ENCODE results near the gene SLC39A2.
"Not testable (repeated sequence)": the region's sequence is repeated elsewhere in the genome, so short reads cannot be mapped to it uniquely, and the experiment has no call there.

SLC39A2 gene

GRCh38 chr14:20998674-20999366 is at the start of gene SLC39A2:
Gene SLC39A2, plus strand, starts transcription at chr14:20999293. Its CDS starts 154 bp downstream, at chr14:20999447.
- ChIA-PET POLR2A (interaction anchor here (2.4 kb wide), 1 partner anchor 28 kb away, joined by 15 read pairs; no protein-coding TSS in a partner anchor), CTCF (interaction anchor here (0.5 to 3.5 kb wide), 6 partner anchors 10 to 111 kb away, joined by 3 to 26 read pairs (median 3); no protein-coding TSS in a partner anchor)
- peak; percentile 22 for DNase-seq (ENCODE audit: extremely low spot score)
- TF ChIP-seq CTBP1 (IDR thresholded peaks at IDR 0.05; ENCODE audit: borderline replicate concordance) (no peak), FOXK2 (IDR thresholded peaks at IDR 0.05) (no peak), ELF4 (IDR thresholded peaks at IDR 0.05) (no peak), L3MBTL2 (conservative IDR thresholded peaks at IDR 0.05) (no peak), LEF1 (IDR thresholded peaks at IDR 0.05; ENCODE audit: borderline replicate concordance) (no peak), SP1 (IDR thresholded peaks at IDR 0.05) (no peak), SUZ12 (IDR thresholded peaks at IDR 0.05) (no peak), TARDBP (IDR thresholded peaks at IDR 0.05) (no peak), FOXM1 (IDR thresholded peaks at IDR 0.05; ENCODE audit: borderline replicate concordance) (no peak), FOXA1 (IDR thresholded peaks at IDR 0.05) (no peak)
- TF ChIP-seq, protein P1, sequence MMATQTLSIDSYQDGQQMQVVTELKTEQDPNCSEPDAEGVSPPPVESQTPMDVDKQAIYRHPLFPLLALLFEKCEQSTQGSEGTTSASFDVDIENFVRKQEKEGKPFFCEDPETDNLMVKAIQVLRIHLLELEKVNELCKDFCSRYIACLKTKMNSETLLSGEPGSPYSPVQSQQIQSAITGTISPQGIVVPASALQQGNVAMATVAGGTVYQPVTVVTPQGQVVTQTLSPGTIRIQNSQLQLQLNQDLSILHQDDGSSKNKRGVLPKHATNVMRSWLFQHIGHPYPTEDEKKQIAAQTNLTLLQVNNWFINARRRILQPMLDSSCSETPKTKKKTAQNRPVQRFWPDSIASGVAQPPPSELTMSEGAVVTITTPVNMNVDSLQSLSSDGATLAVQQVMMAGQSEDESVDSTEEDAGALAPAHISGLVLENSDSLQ (IDR thresholded peaks at IDR 0.05), result no peak

DNA sequence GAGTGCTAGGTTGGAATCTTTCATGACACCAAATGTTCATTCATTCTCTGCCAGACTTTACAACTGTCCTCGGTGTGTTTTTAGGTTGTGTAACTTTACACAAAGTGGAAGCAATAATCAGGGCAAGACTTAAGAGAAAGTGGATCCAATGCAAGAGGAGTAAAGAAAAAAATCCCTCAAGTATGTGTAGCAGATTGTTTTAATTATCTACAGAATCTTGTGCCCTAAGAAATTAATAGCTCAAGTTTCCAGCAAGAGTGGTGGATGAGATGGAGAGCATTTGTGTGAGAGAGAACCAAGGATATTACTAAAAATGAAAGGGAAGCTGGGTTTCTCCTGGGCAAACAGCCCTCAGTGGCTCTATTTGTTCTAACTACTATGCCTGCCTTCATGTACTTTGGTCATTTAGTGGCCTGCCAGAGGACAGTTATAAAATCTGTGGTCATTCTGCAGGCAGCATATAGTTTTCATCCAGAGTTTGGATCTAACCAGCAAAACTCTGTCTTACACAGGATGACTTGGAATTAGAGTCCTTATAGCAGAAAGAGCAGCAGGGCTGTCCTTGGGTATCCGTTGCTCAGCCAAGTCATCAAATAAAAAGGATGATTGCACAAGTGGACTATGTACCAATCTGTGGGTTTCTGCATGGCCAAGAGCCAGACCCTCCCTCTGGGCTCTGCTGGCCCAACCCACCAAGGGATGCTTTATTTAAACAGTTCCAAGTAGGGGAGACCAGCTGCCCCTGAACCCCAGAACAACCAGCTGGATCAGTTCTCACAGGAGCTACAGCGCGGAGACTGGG is 44.2 kb upstream of the SLC39A2 start, which contains the start of gene RNASE2:
RNASE2 (plus strand) TSS at position 752 of the 802 bp plus-strand sequence. CDS start 285 bp downstream, outside the sequence.
- DNase-seq (ENCODE audit: extremely low spot score); CTCF ChIA-PET: not testable (repeated sequence)
- POLR2A ChIA-PET, result interaction anchor here (0.7 kb wide), 1 partner anchor 16 kb away, joined by 4 read pairs; no protein-coding TSS in a partner anchor

DNA sequence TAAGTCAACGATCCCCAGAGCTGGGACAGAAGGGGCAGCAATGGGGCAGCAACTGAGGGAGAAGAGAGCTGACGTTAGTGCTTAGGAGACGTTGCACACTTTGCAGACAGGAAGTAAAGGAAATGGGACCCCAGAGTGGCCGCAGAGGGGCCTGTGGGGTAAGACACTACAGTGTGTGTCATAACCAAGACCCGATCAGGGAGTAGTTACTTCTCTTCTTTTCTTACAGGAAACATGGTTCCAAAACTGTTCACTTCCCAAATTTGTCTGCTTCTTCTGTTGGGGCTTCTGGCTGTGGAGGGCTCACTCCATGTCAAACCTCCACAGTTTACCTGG is 43.6 kb upstream of the SLC39A2 start:
- POLR2A ChIA-PET, result interaction anchor here (0.7 kb wide), 1 partner anchor 16 kb away, joined by 4 read pairs; no protein-coding TSS in a partner anchor
- DNase-seq (ENCODE audit: extremely low spot score); CTCF ChIA-PET: not testable (repeated sequence)

DNA sequence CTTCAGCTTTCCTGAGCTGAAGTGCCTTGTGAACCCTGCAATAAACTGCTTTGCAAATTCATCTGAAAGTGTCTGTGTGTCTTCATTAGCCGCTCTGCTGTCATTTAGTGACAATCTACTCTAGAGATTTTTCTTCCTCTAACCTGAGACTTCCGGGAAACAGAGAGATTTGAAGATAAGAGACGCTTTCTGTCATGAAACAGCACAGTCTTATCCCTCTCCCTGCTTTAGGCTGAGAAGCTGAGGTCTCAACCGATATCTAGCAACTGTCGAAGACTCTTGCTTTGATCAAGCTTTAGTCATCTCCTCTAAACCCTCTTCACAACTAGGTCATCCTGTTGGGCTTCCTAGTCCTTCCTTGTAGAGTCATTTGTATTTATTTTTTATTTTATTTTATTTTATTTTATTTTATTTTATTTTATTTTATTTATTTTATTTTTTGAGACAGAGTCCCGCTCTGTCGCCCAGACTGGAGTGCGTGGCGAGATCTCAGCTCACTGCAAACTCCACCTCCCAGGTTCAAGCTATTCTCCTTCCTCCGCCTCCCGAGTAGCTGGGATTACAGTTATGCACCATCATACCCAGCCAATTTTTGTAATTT is 42.6 kb upstream of the SLC39A2 start:
- DNase-seq (ENCODE audit: extremely low spot score), result no peak
- ChIA-PET CTCF (interaction anchor here (2.0 kb wide), 1 partner anchor 14 kb away, joined by 6 read pairs; no protein-coding TSS in a partner anchor), POLR2A (no interaction called here)
- TF ChIP-seq LEF1 (IDR thresholded peaks at IDR 0.05; ENCODE audit: borderline replicate concordance) (no peak), FOXA1 (IDR thresholded peaks at IDR 0.05) (no peak), FOXK2 (IDR thresholded peaks at IDR 0.05) (no peak), L3MBTL2 (conservative IDR thresholded peaks at IDR 0.05) (no peak), TARDBP (IDR thresholded peaks at IDR 0.05) (no peak), SP1 (IDR thresholded peaks at IDR 0.05) (no peak), ARNT (IDR thresholded peaks at IDR 0.05) (no peak)

GRCh38 chr14:20958946-20959345 is 40.1 kb upstream of the SLC39A2 start:
- ChIA-PET POLR2A (interaction anchor here (2.8 kb wide), 1 partner anchor 12 kb away, joined by 30 read pairs; no protein-coding TSS in a partner anchor), CTCF (interaction anchor here (5.1 kb wide), 1 partner anchor 12 kb away, joined by 49 read pairs; no protein-coding TSS in a partner anchor)
- DNase-seq (ENCODE audit: extremely low spot score), result not testable (repeated sequence)

- ChIA-PET POLR2A (interaction anchor here (3.3 kb wide), 1 partner anchor 9 kb away, joined by 30 read pairs; no protein-coding TSS in a partner anchor), CTCF (no interaction called here)
- no peak for DNase-seq (ENCODE audit: extremely low spot score)
- no peak for TF ChIP-seq LEF1 (IDR thresholded peaks at IDR 0.05; ENCODE audit: borderline replicate concordance)
- no peak for TF ChIP-seq BHLHE40 (IDR thresholded peaks at IDR 0.05; ENCODE audit: borderline replicate concordance)
- TF ChIP-seq NFRKB (IDR thresholded peaks at IDR 0.05), result no peak
These were observed 29.8 kb upstream of the SLC39A2 start for GRCh38 chr14:20969336-20969735.

GRCh38 chr14:20970647-20970982 is 28.5 kb upstream of the SLC39A2 start:
- POLR2A ChIA-PET, result interaction anchor here (0.7 to 3.3 kb wide), 24 partner anchors 8 to 292 kb away, joined by 3 to 30 read pairs (median 4); partner anchors contain the start of genes RNASE2 and SLC39A2

More at GRCh38 chr14:20970647-20970982, 28.5 kb upstream of the SLC39A2 start:
- CTCF ChIA-PET, result interaction anchor here (0.6 to 3.8 kb wide), 44 partner anchors 10 to 1959 kb away, joined by 3 to 49 read pairs (median 3); partner anchors contain the start of genes RNASE3, RNASE4 and SLC39A2
- no peak for DNase-seq (ENCODE audit: extremely low spot score)
- TF ChIP-seq FOXK2 (IDR thresholded peaks at IDR 0.05), result no peak
- TF ChIP-seq BHLHE40 (IDR thresholded peaks at IDR 0.05; ENCODE audit: borderline replicate concordance), result no peak
- no peak for TF ChIP-seq NFRKB (IDR thresholded peaks at IDR 0.05)
- no peak for TF ChIP-seq CTBP1 (IDR thresholded peaks at IDR 0.05; ENCODE audit: borderline replicate concordance)
- no peak for TF ChIP-seq LEF1 (IDR thresholded peaks at IDR 0.05; ENCODE audit: borderline replicate concordance)
- TF ChIP-seq, protein P1 (IDR thresholded peaks at IDR 0.05), result no peak
- no peak for TF ChIP-seq L3MBTL2 (conservative IDR thresholded peaks at IDR 0.05)
